ENCODE data around the gene RFFL. TPM values are rescaled to one million over a fixed set of nuclear protein-coding genes. Genes with fewer than 3 reads are reported as not detected.
A peak's percentile ranks its signal among the peaks of the same experiment; 100 is the strongest.

The RFFL gene
- total and polyA plus RNA-seq, 9 of the 15 experiments (the other 6 are each of a cell fraction or from before 2014, with no cell fraction given) = 3.4 to 18.1 (median 12.8) TPM

DNA sequence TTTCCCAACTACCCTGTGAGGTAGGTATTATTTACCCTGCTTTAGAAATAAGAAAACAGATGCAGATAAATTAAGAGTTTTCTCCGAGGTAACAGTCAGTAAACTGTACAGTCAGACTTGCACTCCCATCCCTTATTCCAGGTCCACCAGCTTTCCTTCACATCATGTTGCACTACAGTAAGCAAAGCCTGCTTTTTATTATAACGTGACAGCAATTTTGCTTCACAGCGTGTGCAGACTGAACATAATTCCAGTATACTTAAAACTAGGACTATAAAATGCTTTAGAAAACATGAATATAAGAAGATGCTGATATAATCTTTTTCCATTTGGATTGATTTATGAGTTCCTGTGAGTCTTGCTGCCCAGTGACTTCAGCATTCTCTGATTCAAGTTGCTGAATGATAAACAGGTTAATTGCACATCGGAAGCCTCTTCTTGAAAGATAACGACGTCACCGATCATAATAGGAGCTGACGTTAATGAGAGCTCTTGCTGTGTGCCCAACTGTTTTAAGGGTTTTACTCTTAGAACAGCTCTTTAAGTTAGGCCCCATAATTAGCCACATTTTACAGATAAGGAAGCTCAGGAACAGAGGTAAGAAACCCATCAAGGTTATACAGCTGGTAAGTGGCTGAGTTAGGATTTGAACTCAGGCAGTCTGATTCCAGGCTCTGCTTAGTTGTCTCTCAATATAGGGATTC lies 81.8 kb downstream of the RFFL start (continued):
- TF ChIP-seq, protein P1, sequence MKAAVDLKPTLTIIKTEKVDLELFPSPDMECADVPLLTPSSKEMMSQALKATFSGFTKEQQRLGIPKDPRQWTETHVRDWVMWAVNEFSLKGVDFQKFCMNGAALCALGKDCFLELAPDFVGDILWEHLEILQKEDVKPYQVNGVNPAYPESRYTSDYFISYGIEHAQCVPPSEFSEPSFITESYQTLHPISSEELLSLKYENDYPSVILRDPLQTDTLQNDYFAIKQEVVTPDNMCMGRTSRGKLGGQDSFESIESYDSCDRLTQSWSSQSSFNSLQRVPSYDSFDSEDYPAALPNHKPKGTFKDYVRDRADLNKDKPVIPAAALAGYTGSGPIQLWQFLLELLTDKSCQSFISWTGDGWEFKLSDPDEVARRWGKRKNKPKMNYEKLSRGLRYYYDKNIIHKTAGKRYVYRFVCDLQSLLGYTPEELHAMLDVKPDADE (conservative IDR thresholded peaks at IDR 0.05; ENCODE audit: control insufficient read depth, low read depth, low read length) = no peak
- TF ChIP-seq FOSL1 (tag; conservative IDR thresholded peaks at IDR 0.05) (peak; percentile 59; the same call in 1 of the 2 replicates), NFRKB (IDR thresholded peaks at IDR 0.05; ENCODE audit: low read depth) (no peak; the same call in 1 of the 2 replicates), ZKSCAN8 (CRISPR knock-in tag; IDR thresholded peaks at IDR 0.05) (peak; percentile 51; the same call in 1 of the 2 replicates), ZNF696 (CRISPR knock-in tag; conservative IDR thresholded peaks at IDR 0.05) (no peak), SIRT6 (IDR thresholded peaks at IDR 0.05; ENCODE audit: low read depth, low read length) (no peak), HNRNPK (IDR thresholded peaks at IDR 0.05; ENCODE audit: low read depth, low read length, poor library complexity, severe bottlenecking) (no peak), MAFF (IDR thresholded peaks at IDR 0.05; ENCODE audit: low read length) (no peak), MCM2 (IDR thresholded peaks at IDR 0.05; ENCODE audit: low read depth) (no peak), ZNF57 (CRISPR knock-in tag; IDR thresholded peaks at IDR 0.05) (no peak), MTA2 (IDR thresholded peaks at IDR 0.05; ENCODE audit: low read depth) (no peak), TEAD1 (CRISPR knock-in tag; IDR thresholded peaks at IDR 0.05) (no peak), POLR2AphosphoS5 (IDR thresholded peaks at IDR 0.05; ENCODE audit: control insufficient read depth, insufficient read depth, low read depth, low read length) (peak; percentile 70; the same call in 1 of the 2 replicates), GATA2 (CRISPR knock-in tag; IDR thresholded peaks at IDR 0.05) (peak; percentile 71)
- TF ChIP-seq, protein P2, sequence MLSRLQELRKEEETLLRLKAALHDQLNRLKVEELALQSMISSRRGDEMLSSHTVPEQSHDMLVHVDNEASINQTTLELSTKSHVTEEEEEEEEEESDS (CRISPR knock-in tag; IDR thresholded peaks at IDR 0.05) = no peak
- TF ChIP-seq, protein P3, sequence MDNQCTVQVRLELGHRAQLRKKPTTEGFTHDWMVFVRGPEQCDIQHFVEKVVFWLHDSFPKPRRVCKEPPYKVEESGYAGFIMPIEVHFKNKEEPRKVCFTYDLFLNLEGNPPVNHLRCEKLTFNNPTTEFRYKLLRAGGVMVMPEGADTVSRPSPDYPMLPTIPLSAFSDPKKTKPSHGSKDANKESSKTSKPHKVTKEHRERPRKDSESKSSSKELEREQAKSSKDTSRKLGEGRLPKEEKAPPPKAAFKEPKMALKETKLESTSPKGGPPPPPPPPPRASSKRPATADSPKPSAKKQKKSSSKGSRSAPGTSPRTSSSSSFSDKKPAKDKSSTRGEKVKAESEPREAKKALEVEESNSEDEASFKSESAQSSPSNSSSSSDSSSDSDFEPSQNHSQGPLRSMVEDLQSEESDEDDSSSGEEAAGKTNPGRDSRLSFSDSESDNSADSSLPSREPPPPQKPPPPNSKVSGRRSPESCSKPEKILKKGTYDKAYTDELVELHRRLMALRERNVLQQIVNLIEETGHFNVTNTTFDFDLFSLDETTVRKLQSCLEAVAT (IDR thresholded peaks at IDR 0.05) = no peak
- TF ChIP-seq, protein P4, sequence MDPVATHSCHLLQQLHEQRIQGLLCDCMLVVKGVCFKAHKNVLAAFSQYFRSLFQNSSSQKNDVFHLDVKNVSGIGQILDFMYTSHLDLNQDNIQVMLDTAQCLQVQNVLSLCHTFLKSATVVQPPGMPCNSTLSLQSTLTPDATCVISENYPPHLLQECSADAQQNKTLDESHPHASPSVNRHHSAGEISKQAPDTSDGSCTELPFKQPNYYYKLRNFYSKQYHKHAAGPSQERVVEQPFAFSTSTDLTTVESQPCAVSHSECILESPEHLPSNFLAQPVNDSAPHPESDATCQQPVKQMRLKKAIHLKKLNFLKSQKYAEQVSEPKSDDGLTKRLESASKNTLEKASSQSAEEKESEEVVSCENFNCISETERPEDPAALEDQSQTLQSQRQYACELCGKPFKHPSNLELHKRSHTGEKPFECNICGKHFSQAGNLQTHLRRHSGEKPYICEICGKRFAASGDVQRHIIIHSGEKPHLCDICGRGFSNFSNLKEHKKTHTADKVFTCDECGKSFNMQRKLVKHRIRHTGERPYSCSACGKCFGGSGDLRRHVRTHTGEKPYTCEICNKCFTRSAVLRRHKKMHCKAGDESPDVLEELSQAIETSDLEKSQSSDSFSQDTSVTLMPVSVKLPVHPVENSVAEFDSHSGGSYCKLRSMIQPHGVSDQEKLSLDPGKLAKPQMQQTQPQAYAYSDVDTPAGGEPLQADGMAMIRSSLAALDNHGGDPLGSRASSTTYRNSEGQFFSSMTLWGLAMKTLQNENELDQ (CRISPR knock-in tag; IDR thresholded peaks at IDR 0.05; ENCODE audit: borderline replicate concordance) = no peak
- TF ChIP-seq, protein P5, sequence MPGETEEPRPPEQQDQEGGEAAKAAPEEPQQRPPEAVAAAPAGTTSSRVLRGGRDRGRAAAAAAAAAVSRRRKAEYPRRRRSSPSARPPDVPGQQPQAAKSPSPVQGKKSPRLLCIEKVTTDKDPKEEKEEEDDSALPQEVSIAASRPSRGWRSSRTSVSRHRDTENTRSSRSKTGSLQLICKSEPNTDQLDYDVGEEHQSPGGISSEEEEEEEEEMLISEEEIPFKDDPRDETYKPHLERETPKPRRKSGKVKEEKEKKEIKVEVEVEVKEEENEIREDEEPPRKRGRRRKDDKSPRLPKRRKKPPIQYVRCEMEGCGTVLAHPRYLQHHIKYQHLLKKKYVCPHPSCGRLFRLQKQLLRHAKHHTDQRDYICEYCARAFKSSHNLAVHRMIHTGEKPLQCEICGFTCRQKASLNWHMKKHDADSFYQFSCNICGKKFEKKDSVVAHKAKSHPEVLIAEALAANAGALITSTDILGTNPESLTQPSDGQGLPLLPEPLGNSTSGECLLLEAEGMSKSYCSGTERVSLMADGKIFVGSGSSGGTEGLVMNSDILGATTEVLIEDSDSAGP (CRISPR knock-in tag; IDR thresholded peaks at IDR 0.05) = no peak
- TF ChIP-seq, protein P6, sequence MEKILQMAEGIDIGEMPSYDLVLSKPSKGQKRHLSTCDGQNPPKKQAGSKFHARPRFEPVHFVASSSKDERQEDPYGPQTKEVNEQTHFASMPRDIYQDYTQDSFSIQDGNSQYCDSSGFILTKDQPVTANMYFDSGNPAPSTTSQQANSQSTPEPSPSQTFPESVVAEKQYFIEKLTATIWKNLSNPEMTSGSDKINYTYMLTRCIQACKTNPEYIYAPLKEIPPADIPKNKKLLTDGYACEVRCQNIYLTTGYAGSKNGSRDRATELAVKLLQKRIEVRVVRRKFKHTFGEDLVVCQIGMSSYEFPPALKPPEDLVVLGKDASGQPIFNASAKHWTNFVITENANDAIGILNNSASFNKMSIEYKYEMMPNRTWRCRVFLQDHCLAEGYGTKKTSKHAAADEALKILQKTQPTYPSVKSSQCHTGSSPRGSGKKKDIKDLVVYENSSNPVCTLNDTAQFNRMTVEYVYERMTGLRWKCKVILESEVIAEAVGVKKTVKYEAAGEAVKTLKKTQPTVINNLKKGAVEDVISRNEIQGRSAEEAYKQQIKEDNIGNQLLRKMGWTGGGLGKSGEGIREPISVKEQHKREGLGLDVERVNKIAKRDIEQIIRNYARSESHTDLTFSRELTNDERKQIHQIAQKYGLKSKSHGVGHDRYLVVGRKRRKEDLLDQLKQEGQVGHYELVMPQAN (IDR thresholded peaks at IDR 0.05; ENCODE audit: borderline replicate concordance) = no peak

Data from K562 (cell line).